WTC11 (cell line): ENCODE measurements around the gene TRMO. TPM values are rescaled to one million over a fixed set of nuclear protein-coding genes. Genes with fewer than 3 reads are reported as not detected.

ENCODE experiments used
- ATAC-seq: fragments of 200-7000 bp; cut with Tn5 transposase; 2 replicates; pipeline ENCODE4 v1.10.0; 2021; ENCODE audit warnings: mild to moderate bottlenecking, moderate library complexity
- CTCF ChIA-PET: fragments of 300-600 bp; sonication (Branson Sonifier 250); formaldehyde crosslinking; loops from one replicate; lab custom pipeline; 2021; ENCODE audit warnings: antibody characterized with exemption; lab: Charles Lee
- POLR2A ChIA-PET: fragments of 350-600 bp; sonication (Branson Sonifier 250); formaldehyde crosslinking; loops from one replicate; lab custom pipeline; 2021; ENCODE audit warnings: antibody characterized with exemption; lab: Charles Lee
- DNase-seq: peaks from one replicate; pipeline ENCODE4 v3.0.0; 2021; ENCODE audit warnings: low spot score
- H3K27ac Mint-ChIP-seq: 2 replicates; pipeline ENCODE4 v1.8.0; 2021; ENCODE audit warnings: mixed read lengths
- H3K27me3 Mint-ChIP-seq: 2 replicates; pipeline ENCODE4 v1.8.0; 2021; ENCODE audit warnings: low read depth, mild to moderate bottlenecking, moderate library complexity, mixed read lengths
- H3K36me3 Mint-ChIP-seq: 2 replicates; pipeline ENCODE4 v1.8.0; 2021; ENCODE audit warnings: mixed read lengths
- H3K4me1 Mint-ChIP-seq: 2 replicates; pipeline ENCODE4 v1.8.0; 2022; ENCODE audit warnings: mixed read lengths
- H3K4me3 Mint-ChIP-seq: 2 replicates; pipeline ENCODE4 v1.8.0; 2021; ENCODE audit warnings: mild to moderate bottlenecking, moderate library complexity, mixed read lengths
- H3K9me3 Mint-ChIP-seq: 2 replicates; pipeline ENCODE4 v1.8.0; 2021; ENCODE audit warnings: mixed read lengths
- AR ChIP-seq: fragments of 250-450 bp; sonication (Bioruptor Pico); IDR thresholded peaks from 2 replicates; pipeline ENCODE4 v1.9.0; 2021; ENCODE audit warnings: mild to moderate bottlenecking
- CDX4 ChIP-seq: fragments of 250-450 bp; sonication (Bioruptor Pico); IDR thresholded peaks from 2 replicates; pipeline ENCODE4 v1.9.0; 2021; ENCODE audit warnings: moderate library complexity, mild to moderate bottlenecking, inconsistent platforms, borderline replicate concordance
- CREM ChIP-seq: sonication (generic); formaldehyde crosslinking; IDR thresholded peaks from 2 replicates; pipeline ENCODE4 v1.8.1; 2022; ENCODE audit warnings: mild to moderate bottlenecking, missing genetic modification reagents, moderate library complexity
- ELF4 ChIP-seq: sonication (generic); formaldehyde crosslinking; IDR thresholded peaks from 2 replicates; pipeline ENCODE4 v1.8.1; 2022; ENCODE audit warnings: low read depth, mild to moderate bottlenecking, moderate library complexity, missing genetic modification reagents
- ETV6 ChIP-seq: sonication (generic); formaldehyde crosslinking; IDR thresholded peaks from 2 replicates; pipeline ENCODE4 v1.8.1; 2022; ENCODE audit warnings: mild to moderate bottlenecking, missing genetic modification reagents
- GABPB1 ChIP-seq: sonication (generic); formaldehyde crosslinking; IDR thresholded peaks from 2 replicates; pipeline ENCODE4 v1.8.1; 2023; ENCODE audit warnings: mild to moderate bottlenecking, missing genetic modification reagents
- KAT7 ChIP-seq: sonication (generic); formaldehyde crosslinking; IDR thresholded peaks from 2 replicates; pipeline ENCODE4 v1.8.1; 2023; ENCODE audit warnings: missing genetic modification reagents, mild to moderate bottlenecking, borderline replicate concordance
- MAX ChIP-seq: sonication (generic); formaldehyde crosslinking; IDR thresholded peaks from 2 replicates; pipeline ENCODE4 v1.8.0; 2022; ENCODE audit warnings: mild to moderate bottlenecking, missing genetic modification reagents
- MYBL2 ChIP-seq: sonication (generic); formaldehyde crosslinking; IDR thresholded peaks from 2 replicates; pipeline ENCODE4 v1.8.1; 2023; ENCODE audit warnings: mild to moderate bottlenecking, moderate library complexity, missing genetic modification reagents
- PRRX2 ChIP-seq: fragments of 250-450 bp; sonication (Bioruptor Pico); IDR thresholded peaks from 2 replicates; pipeline ENCODE4 v1.8.0; 2021; ENCODE audit warnings: mild to moderate bottlenecking
- SMAD4 ChIP-seq: sonication (generic); formaldehyde crosslinking; IDR thresholded peaks from 2 replicates; pipeline ENCODE4 v1.8.0; 2022; ENCODE audit warnings: mild to moderate bottlenecking, missing genetic modification reagents
- ZNF219 ChIP-seq: sonication (generic); formaldehyde crosslinking; IDR thresholded peaks from 2 replicates; pipeline ENCODE4 v1.8.0; 2023; ENCODE audit warnings: missing genetic modification reagents, mild to moderate bottlenecking, borderline replicate concordance
- total RNA-seq: library from RNA; stranded (reverse); gene quantifications from 3 replicates; pipeline ENCODE4 v1.2.3, GENCODE V29; 2021
- TF ChIP-seq, protein P1 (sequence below): sonication (generic); formaldehyde crosslinking; IDR thresholded peaks from 2 replicates; pipeline ENCODE4 v1.8.0; 2022; ENCODE audit warnings: mild to moderate bottlenecking, missing genetic modification reagents
- TF ChIP-seq, protein P2 (sequence below): fragments of 250-450 bp; sonication (Bioruptor Pico); IDR thresholded peaks from 2 replicates; pipeline ENCODE4 v1.9.0; 2021; ENCODE audit warnings: mild to moderate bottlenecking, borderline replicate concordance
- TF ChIP-seq, protein P3 (sequence below): sonication (generic); formaldehyde crosslinking; IDR thresholded peaks from 2 replicates; pipeline ENCODE4 v1.8.1; 2022; ENCODE audit warnings: low read depth, missing genetic modification reagents, borderline replicate concordance
- TF ChIP-seq, protein P4 (sequence below): sonication (generic); formaldehyde crosslinking; IDR thresholded peaks from 2 replicates; pipeline ENCODE4 v1.8.1; 2023; ENCODE audit warnings: mild to moderate bottlenecking, moderate library complexity, missing genetic modification reagents

The TRMO gene
- total RNA-seq, 1 experiment from 2014 or later: 4.6 TPM

DNA sequence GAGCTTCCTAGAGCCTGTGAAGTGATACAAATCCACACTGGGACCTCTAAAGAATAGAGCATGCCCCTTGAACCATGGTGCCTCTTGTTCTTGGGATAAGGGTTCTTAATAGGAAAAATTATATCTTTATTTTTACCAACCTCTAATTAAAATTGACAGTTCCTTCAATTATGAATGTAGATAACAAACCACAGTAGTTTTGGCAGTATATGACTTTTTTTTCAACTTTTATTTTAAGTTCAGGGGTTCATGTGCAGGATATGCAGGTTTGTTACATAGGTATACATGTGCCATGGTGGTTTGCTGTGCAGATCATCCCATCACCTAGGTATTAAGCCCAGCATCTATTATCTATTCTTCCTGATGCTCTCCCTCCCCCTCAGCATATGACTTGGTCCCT is 14.7 kb upstream of the TRMO start:
- peaks cover 8% of the 10 kb centered on the region for H3K4me1 Mint-ChIP-seq
- peaks cover 79% of the 10 kb centered on the region for H3K27me3 Mint-ChIP-seq
- no peak overlapping the region for H3K27ac Mint-ChIP-seq
- H3K9me3 Mint-ChIP-seq: no peaks in the 10 kb centered on the region
- no peaks in the 10 kb centered on the region for H3K36me3 Mint-ChIP-seq
- POLR2A ChIA-PET: interaction anchor here (0.5 kb wide), 1 partner anchor 20 kb away, joined by 3 read pairs; no protein-coding TSS in a partner anchor
- no peak for ATAC-seq
- DNase-seq: no peak
- H3K4me3 Mint-ChIP-seq: no peak overlapping the region
- TF ChIP-seq SMAD4 (CRISPR knock-in tag): no peak
- TF ChIP-seq ZNF219: no peak
- TF ChIP-seq CDX4: no peak
- TF ChIP-seq, protein P1, sequence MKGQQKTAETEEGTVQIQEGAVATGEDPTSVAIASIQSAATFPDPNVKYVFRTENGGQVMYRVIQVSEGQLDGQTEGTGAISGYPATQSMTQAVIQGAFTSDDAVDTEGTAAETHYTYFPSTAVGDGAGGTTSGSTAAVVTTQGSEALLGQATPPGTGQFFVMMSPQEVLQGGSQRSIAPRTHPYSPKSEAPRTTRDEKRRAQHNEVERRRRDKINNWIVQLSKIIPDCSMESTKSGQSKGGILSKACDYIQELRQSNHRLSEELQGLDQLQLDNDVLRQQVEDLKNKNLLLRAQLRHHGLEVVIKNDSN: no peak
- TF ChIP-seq, protein P2, sequence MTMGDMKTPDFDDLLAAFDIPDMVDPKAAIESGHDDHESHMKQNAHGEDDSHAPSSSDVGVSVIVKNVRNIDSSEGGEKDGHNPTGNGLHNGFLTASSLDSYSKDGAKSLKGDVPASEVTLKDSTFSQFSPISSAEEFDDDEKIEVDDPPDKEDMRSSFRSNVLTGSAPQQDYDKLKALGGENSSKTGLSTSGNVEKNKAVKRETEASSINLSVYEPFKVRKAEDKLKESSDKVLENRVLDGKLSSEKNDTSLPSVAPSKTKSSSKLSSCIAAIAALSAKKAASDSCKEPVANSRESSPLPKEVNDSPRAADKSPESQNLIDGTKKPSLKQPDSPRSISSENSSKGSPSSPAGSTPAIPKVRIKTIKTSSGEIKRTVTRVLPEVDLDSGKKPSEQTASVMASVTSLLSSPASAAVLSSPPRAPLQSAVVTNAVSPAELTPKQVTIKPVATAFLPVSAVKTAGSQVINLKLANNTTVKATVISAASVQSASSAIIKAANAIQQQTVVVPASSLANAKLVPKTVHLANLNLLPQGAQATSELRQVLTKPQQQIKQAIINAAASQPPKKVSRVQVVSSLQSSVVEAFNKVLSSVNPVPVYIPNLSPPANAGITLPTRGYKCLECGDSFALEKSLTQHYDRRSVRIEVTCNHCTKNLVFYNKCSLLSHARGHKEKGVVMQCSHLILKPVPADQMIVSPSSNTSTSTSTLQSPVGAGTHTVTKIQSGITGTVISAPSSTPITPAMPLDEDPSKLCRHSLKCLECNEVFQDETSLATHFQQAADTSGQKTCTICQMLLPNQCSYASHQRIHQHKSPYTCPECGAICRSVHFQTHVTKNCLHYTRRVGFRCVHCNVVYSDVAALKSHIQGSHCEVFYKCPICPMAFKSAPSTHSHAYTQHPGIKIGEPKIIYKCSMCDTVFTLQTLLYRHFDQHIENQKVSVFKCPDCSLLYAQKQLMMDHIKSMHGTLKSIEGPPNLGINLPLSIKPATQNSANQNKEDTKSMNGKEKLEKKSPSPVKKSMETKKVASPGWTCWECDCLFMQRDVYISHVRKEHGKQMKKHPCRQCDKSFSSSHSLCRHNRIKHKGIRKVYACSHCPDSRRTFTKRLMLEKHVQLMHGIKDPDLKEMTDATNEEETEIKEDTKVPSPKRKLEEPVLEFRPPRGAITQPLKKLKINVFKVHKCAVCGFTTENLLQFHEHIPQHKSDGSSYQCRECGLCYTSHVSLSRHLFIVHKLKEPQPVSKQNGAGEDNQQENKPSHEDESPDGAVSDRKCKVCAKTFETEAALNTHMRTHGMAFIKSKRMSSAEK: no peak
- TF ChIP-seq PRRX2 (CRISPR knock-in tag): no peak
- no peak for TF ChIP-seq GABPB1 (CRISPR knock-in tag)
- TF ChIP-seq ETV6 (CRISPR knock-in tag): no peak
- no peak for TF ChIP-seq AR
- TF ChIP-seq ELF4 (CRISPR knock-in tag): no peak
- TF ChIP-seq MYBL2: no peak
- TF ChIP-seq, protein P3, sequence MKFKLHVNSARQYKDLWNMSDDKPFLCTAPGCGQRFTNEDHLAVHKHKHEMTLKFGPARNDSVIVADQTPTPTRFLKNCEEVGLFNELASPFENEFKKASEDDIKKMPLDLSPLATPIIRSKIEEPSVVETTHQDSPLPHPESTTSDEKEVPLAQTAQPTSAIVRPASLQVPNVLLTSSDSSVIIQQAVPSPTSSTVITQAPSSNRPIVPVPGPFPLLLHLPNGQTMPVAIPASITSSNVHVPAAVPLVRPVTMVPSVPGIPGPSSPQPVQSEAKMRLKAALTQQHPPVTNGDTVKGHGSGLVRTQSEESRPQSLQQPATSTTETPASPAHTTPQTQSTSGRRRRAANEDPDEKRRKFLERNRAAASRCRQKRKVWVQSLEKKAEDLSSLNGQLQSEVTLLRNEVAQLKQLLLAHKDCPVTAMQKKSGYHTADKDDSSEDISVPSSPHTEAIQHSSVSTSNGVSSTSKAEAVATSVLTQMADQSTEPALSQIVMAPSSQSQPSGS (CRISPR knock-in tag): no peak
- TF ChIP-seq, protein P4, sequence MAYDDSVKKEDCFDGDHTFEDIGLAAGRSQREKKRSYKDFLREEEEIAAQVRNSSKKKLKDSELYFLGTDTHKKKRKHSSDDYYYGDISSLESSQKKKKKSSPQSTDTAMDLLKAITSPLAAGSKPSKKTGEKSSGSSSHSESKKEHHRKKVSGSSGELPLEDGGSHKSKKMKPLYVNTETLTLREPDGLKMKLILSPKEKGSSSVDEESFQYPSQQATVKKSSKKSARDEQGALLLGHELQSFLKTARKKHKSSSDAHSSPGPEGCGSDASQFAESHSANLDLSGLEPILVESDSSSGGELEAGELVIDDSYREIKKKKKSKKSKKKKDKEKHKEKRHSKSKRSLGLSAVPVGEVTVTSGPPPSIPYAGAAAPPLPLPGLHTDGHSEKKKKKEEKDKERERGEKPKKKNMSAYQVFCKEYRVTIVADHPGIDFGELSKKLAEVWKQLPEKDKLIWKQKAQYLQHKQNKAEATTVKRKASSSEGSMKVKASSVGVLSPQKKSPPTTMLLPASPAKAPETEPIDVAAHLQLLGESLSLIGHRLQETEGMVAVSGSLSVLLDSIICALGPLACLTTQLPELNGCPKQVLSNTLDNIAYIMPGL (CRISPR knock-in tag): no peak
- TF ChIP-seq CREM (CRISPR knock-in tag): no peak
- no peak for TF ChIP-seq MAX (CRISPR knock-in tag)
- no peak for TF ChIP-seq KAT7 (CRISPR knock-in tag)
- CTCF ChIA-PET: no interaction called here
